B cell (primary cell): ENCODE measurements around the gene NUDT14. TPM values are rescaled to one million over a fixed set of nuclear protein-coding genes. Genes with fewer than 3 reads are reported as not detected.

Experiments used
- ATAC-seq: fragments of 200-7000 bp; cut with Tn5 transposase; one replicate; pipeline ENCODE4 v1.10.0; 2021; ENCODE audit warnings: low read depth, mild to moderate bottlenecking, moderate number of reproducible peaks, moderate library complexity
- CTCF ChIA-PET: fragments of 350-600 bp; sonication (Branson Sonifier 250); formaldehyde crosslinking; loops from one replicate; lab custom pipeline; 2021; ENCODE audit warnings: antibody characterized with exemption, inconsistent platforms; lab: Charles Lee
- POLR2A ChIA-PET: fragments of 350-600 bp; sonication (Branson Sonifier 250); formaldehyde crosslinking; loops from one replicate; lab custom pipeline; 2021; ENCODE audit warnings: antibody characterized with exemption; lab: Charles Lee
- DNase-seq: peaks from one replicate; pipeline ENCODE4 v3.0.0; 2013
- H2AFZ ChIP-seq: 2 replicates; pipeline ENCODE4 v1.6.1; 2012; ENCODE audit warnings: mild to moderate bottlenecking, low read depth, low read length; ENCODE audit not compliant: insufficient read depth, poor library complexity, severe bottlenecking
- H3K27ac ChIP-seq, 2 donors: 1 replicate in 1 of 2; 2 replicates in 1 of 2; pipeline ENCODE4 v1.5.1; 2012 to 2013; ENCODE audit warnings: low read length in 2 of 2, mild to moderate bottlenecking in 2 of 2, moderate library complexity in 1 of 2
- H3K27me3 ChIP-seq, 4 experiments: fragments of 200-600 bp in 1 of 4; sonication (generic) in 1 of 4; replicated peaks in 1 of 4; 1 replicate in 2 of 4; 2 replicates in 2 of 4; pipeline versions ENCODE4 v1.6.1 to v1.7.0; 2013 to 2016; ENCODE audit warnings: low read length in 3 of 4, mild to moderate bottlenecking in 2 of 4, mixed read lengths in 1 of 4, moderate library complexity in 1 of 4; ENCODE audit not compliant: insufficient read depth in 4 of 4, control insufficient read depth in 3 of 4; ENCODE audit errors: control extremely low read depth in 1 of 4
- H3K36me3 ChIP-seq, 2 experiments: replicated peaks in 1 of 2; 1 replicate in 1 of 2; 2 replicates in 1 of 2; pipeline versions ENCODE4 v1.6.1 to v1.7.1; 2013; ENCODE audit warnings: low read length in 1 of 2; ENCODE audit not compliant: insufficient read depth in 2 of 2, control insufficient read depth in 1 of 2; ENCODE audit errors: control extremely low read depth in 1 of 2, extremely low read depth in 1 of 2
- H3K4me1 ChIP-seq, 2 donors: fragments of 200-600 bp in 1 of 2; sonication (generic) in 1 of 2; 1 replicate in 1 of 2; 2 replicates in 1 of 2; pipeline versions ENCODE4 v1.5.1 to v1.6.1; 2013 to 2017; ENCODE audit warnings: low read length in 2 of 2; ENCODE audit not compliant: control insufficient read depth in 2 of 2, insufficient read depth in 2 of 2
- H3K4me2 ChIP-seq: replicated peaks from 2 replicates; pipeline ENCODE3; 2012; ENCODE audit warnings: mild to moderate bottlenecking, low read depth, low read length; ENCODE audit not compliant: poor library complexity, severe bottlenecking
- H3K4me3 ChIP-seq, 5 experiments: fragments of 200-600 bp in 1 of 5; sonication (generic) in 1 of 5; 1 replicate in 3 of 5; 2 replicates in 2 of 5; pipeline versions ENCODE4 v1.5.1 to v1.7.0; 2011 to 2016; ENCODE audit warnings: low read length in 4 of 5, mild to moderate bottlenecking in 4 of 5, low read depth in 2 of 5, control low read depth in 1 of 5, moderate library complexity in 1 of 5; ENCODE audit not compliant: insufficient read depth in 1 of 5; ENCODE audit errors: control extremely low read depth in 1 of 5, extremely low read depth in 1 of 5
- H3K79me2 ChIP-seq: fragments of 200-600 bp; sonication (generic); one replicate; pipeline ENCODE4 v1.6.0; 2016; ENCODE audit warnings: low read length; ENCODE audit not compliant: control insufficient read depth, insufficient read depth
- H3K9ac ChIP-seq: fragments of 200-600 bp; sonication (generic); 2 replicates; pipeline ENCODE4 v1.6.1; 2017; ENCODE audit warnings: mild to moderate bottlenecking, low read length, moderate library complexity
- H3K9me3 ChIP-seq, 3 donors: one replicate each; pipeline versions ENCODE4 v1.6.1 to v1.7.1; 2013; ENCODE audit warnings: low read length in 2 of 3; ENCODE audit not compliant: control insufficient read depth in 2 of 3, insufficient read depth in 1 of 3; ENCODE audit errors: control extremely low read depth in 1 of 3
- H4K20me1 ChIP-seq: 2 replicates; pipeline ENCODE4 v1.6.0; 2012; ENCODE audit warnings: mild to moderate bottlenecking, low read length; ENCODE audit not compliant: insufficient read depth, control insufficient read depth, poor library complexity, severe bottlenecking
- H3K27ac Mint-ChIP-seq: one replicate; pipeline ENCODE4 v1.8.0; 2021; ENCODE audit warnings: mixed read lengths
- H3K27me3 Mint-ChIP-seq: one replicate; pipeline ENCODE4 v1.8.0; 2021; ENCODE audit warnings: mixed read lengths
- H3K4me1 Mint-ChIP-seq: one replicate; pipeline ENCODE4 v1.8.0; 2021; ENCODE audit warnings: mixed read lengths
- H3K4me3 Mint-ChIP-seq: one replicate; pipeline ENCODE4 v1.8.0; 2021; ENCODE audit warnings: mixed read lengths
- H3K9me3 Mint-ChIP-seq: one replicate; pipeline ENCODE4 v1.8.0; 2022; ENCODE audit warnings: mixed read lengths; ENCODE audit not compliant: insufficient read depth
- EZH2 ChIP-seq: IDR thresholded peaks from 2 replicates; pipeline ENCODE4 v1.6.1; 2012; ENCODE audit warnings: borderline replicate concordance, low read depth, mild to moderate bottlenecking, moderate library complexity, low read length; ENCODE audit not compliant: insufficient read depth, poor library complexity, severe bottlenecking
- WGBS: methylation state at CpG from one replicate; pipeline ENCODE4 v1.1.5; 2013; ENCODE audit warnings: missing lambda C conversion rate; ENCODE audit not compliant: insufficient coverage; 5-methylcytosine and 5-hydroxymethylcytosine counted together
- intact Hi-C: fragments of 100-400 bp; cut with micrococcal nuclease; formaldehyde crosslinking; loops from one replicate; pipeline ENCODE4 v1.10.0; 2022
- polyA plus RNA-seq: library from polyadenylated mRNA; depleted of rRNA; stranded (reverse); fragments of >200 nt; gene quantifications from 2 replicates; pipeline ENCODE4 v1.2.3, GENCODE V29; 2012
- total RNA-seq, 2 donors: library from RNA; stranded (reverse); fragments of 120-200 nt in 1 of 2; gene quantifications; 1 replicate in 1 of 2; 2 replicates in 1 of 2; pipeline versions ENCODE4 v1.2.3 to v1.2.4, GENCODE V29; 2013 to 2022
- TF ChIP-seq, protein P1 (sequence below): fragments of 200-600 bp; IDR thresholded peaks from one replicate; pipeline ENCODE4 v1.8.0; 2022; ENCODE audit warnings: antibody characterized with exemption, mild to moderate bottlenecking

The NUDT14 gene
- total and polyA plus RNA-seq, 2 donors (not counting 1 experiment from before 2014, with no cell fraction given): 17.4 to 31.6 TPM

- H2AFZ ChIP-seq: no peak overlapping the region
- 95% methylated on average over 3 of the region's 11 CpGs for WGBS
- H3K4me3 ChIP-seq: no peak overlapping the region
- peaks cover 5% of the 10 kb centered on the region for H3K79me2 ChIP-seq
- peaks cover 18% of the 10 kb centered on the region for H4K20me1 ChIP-seq
- H3K4me3 Mint-ChIP-seq: no peak overlapping the region
- H3K4me1 Mint-ChIP-seq: peaks cover 23% of the 10 kb centered on the region
- peaks cover 21 to 36% of the 10 kb centered on the region in 2 donors for H3K4me1 ChIP-seq
- DNase-seq: no peak
- no peak for ATAC-seq
- ChIA-PET CTCF (no interaction called here), POLR2A (no interaction called here)
- peaks cover 0 to 3% (median 0%) of the 10 kb centered on the region in 3 donors for H3K9me3 ChIP-seq
- H3K27me3 ChIP-seq: peaks cover 0 to 8% (median 0%) of the 10 kb centered on the region in 4 experiments
- no peak for TF ChIP-seq EZH2
- TF ChIP-seq, protein P1, sequence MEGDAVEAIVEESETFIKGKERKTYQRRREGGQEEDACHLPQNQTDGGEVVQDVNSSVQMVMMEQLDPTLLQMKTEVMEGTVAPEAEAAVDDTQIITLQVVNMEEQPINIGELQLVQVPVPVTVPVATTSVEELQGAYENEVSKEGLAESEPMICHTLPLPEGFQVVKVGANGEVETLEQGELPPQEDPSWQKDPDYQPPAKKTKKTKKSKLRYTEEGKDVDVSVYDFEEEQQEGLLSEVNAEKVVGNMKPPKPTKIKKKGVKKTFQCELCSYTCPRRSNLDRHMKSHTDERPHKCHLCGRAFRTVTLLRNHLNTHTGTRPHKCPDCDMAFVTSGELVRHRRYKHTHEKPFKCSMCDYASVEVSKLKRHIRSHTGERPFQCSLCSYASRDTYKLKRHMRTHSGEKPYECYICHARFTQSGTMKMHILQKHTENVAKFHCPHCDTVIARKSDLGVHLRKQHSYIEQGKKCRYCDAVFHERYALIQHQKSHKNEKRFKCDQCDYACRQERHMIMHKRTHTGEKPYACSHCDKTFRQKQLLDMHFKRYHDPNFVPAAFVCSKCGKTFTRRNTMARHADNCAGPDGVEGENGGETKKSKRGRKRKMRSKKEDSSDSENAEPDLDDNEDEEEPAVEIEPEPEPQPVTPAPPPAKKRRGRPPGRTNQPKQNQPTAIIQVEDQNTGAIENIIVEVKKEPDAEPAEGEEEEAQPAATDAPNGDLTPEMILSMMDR: no peak
- H3K27ac Mint-ChIP-seq: no peak overlapping the region
- intact Hi-C loops: no loop called here
- H3K9me3 Mint-ChIP-seq: no peaks in the 10 kb centered on the region
- no peak overlapping the region for H3K27ac ChIP-seq
- no peaks in the 10 kb centered on the region for H3K36me3 ChIP-seq
- H3K27me3 Mint-ChIP-seq: no peaks in the 10 kb centered on the region
- no peak overlapping the region for H3K4me2 ChIP-seq
- H3K9ac ChIP-seq: no peak overlapping the region
These were observed 2.3 kb downstream of the NUDT14 start for GRCh38 chr14:105178868-105179140.

- H3K9me3 Mint-ChIP-seq: no peaks in the 10 kb centered on the region
- Histone ChIP-seq H3K9ac (no peak overlapping the region), H2AFZ (no peak overlapping the region), H3K27ac (no peak overlapping the region), H3K9me3 (peaks cover 0 to 3% (median 0%) of the 10 kb centered on the region in 3 donors), H3K79me2 (peaks cover 5% of the 10 kb centered on the region), H3K4me2 (no peak overlapping the region), H4K20me1 (peaks cover 18% of the 10 kb centered on the region), H3K4me1 (peaks cover 21 to 36% of the 10 kb centered on the region in 2 donors), H3K27me3 (peaks cover 0 to 8% (median 0%) of the 10 kb centered on the region in 4 experiments), H3K36me3 (no peaks in the 10 kb centered on the region), H3K4me3 (no peak overlapping the region)
- peaks cover 23% of the 10 kb centered on the region for H3K4me1 Mint-ChIP-seq
- no peak for ATAC-seq
- no peak for TF ChIP-seq EZH2
- TF ChIP-seq, protein P1: no peak
- CTCF ChIA-PET: no interaction called here
- H3K4me3 Mint-ChIP-seq: no peak overlapping the region
- 89% methylated on average over 13 of the region's 19 CpGs for WGBS
- no peaks in the 10 kb centered on the region for H3K27me3 Mint-ChIP-seq
- no peak overlapping the region for H3K27ac Mint-ChIP-seq
- POLR2A ChIA-PET: interaction anchor here (0.5 kb wide), 1 partner anchor 314 kb away, joined by 7 read pairs; no protein-coding TSS in a partner anchor
- intact Hi-C loops: no loop called here
- DNase-seq: no peak
These were observed 2.8 kb downstream of the NUDT14 start for GRCh38 chr14:105178069-105178867.
